GM19372 (cell line): ENCODE measurements around the gene KRTAP10-5.
"Not testable (repeated sequence)": the region's sequence is repeated elsewhere in the genome, so short reads cannot be mapped to it uniquely, and the experiment has no call there.

Experiments used
- ATAC-seq: cut with Tn5 transposase; IDR thresholded peaks from one replicate; pipeline ENCODE4 v1.9.1; 2021; ENCODE audit warnings: mild to moderate bottlenecking, low read depth, moderate library complexity; ENCODE audit not compliant: unreplicated experiment

KRTAP10-5 gene

DNA sequence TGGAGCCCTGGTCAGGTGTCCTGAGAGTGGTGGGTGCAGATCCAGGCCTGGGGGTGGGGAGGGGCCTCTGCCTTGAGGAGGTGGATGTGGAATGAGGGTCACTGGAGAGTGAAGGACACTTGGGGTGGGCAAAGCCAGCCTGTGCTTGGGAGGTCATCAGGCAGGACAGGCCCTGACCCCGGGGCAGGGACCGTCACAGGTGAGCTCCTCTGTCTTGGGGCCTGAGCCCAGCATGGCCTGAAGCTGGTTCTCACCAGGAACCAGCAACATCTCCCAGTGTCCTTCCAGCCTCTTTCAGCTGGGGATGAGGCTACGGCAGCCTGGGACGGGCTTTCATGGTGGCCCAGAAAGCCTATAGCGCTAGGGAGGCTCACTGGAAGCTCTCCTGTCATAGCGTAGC is 28.3 kb downstream of the KRTAP10-5 start:
- no peak for ATAC-seq

GRCh38 chr21:44551340-44551961 is 29.0 kb downstream of the KRTAP10-5 start, which contains the start of gene KRTAP10-2:
KRTAP10-2 (minus strand) TSS chr21:44551505; CDS start chr21:44551458, 47 bp downstream.
- ATAC-seq, result no peak

DNA sequence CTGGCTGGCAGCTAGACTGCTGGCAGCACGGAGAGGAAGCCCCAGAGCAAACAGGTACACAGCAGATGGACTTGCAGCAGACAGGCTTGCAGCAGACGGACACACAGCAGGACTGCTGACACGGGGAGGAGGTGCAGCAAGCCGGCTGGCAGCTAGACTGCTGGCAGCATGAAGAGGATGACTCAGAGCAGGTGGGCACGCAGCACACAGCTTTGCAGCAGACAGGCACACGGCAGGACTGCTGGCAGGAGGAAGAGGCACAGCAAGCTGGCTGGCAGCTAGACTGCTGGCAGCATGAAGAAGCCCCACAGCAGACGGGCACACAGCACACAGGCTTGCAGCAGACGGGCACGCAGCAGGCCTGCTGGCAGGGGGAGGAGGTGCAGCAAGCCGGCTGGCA is 29.6 kb downstream of the KRTAP10-5 start:
- ATAC-seq, result no peak

DNA sequence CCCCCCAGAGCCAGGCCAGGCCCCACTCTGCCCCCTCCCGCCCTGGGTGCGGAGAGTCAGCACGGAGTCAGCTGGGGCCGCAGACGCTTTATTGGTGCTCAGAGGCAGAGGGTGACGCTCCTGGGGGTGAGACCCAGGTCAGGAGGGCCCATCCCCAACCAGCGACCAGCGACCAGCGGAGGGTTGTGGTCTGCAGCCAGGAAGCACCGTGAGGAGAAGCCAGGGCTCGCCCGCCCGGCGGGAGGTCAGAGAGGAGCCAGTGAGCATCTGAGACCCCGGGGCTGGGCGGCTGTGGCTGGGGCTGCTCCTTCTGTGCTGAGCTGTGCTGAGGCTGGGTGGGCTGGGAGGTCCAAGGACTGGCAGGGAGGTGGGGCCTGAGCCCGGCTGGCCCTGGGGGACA is 30.1 kb downstream of the KRTAP10-5 start:
- not testable (repeated sequence) for ATAC-seq

- ATAC-seq, result no peak
Measured at GRCh38 chr21:44549525-44550211, 30.7 kb downstream of the KRTAP10-5 start.

GRCh38 chr21:44548922-44549321 is 31.5 kb downstream of the KRTAP10-5 start:
- no peak for ATAC-seq

DNA sequence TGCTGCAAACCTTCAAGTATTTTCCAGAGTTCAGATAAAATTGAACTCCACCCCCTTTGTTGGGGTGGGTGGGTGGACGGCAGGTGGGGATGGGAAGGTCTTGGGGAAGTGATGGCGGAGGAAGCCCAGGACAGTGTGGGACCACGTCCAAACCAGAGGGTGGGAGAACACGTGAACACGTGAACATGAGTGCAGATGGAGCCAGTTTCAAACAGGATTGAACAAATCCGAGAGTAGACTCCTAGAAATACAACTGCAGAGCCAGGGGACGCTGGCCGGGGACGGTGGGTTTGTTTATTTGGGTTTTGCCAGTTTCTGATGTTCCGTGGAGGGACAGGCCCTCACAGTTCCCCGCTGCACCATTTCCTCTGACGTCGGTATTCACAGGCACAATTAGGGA is 32.0 kb downstream of the KRTAP10-5 start:
- no peak for ATAC-seq

- no peak for ATAC-seq
Measured at GRCh38 chr21:44547656-44548331, 32.6 kb downstream of the KRTAP10-5 start.

- no peak for ATAC-seq
Measured at GRCh38 chr21:44544566-44544965, 35.8 kb downstream of the KRTAP10-5 start.

GRCh38 chr21:44542716-44543115 is 37.7 kb downstream of the KRTAP10-5 start:
- ATAC-seq, result no peak

DNA sequence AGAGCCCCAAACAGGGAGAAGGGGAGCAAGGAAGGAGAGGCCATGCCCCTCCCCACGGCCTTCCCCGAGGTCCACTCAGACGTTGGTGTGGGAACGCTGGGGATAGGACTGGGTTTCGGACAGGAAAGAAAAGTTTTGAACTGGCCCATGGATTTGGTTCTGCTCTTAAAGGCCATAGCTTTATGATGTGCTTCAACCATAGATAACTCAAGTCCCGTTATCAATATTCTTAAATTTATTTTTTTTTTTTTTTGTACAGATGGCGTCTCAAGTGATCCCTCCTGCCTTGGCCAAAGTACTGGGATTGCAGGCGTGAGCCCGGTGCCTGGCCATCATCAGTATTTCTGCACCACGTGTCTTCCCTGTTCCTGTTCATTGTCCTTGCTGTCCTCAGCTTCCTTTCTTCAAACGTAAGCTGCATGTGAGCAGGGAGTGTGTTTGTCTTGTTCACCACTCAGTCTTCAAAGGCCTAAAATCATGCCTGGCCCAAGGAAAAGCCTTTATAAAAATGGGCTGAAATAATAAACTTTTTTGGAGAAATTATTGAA is 39.6 kb downstream of the KRTAP10-5 start:
- ATAC-seq, result no peak

- no peak for ATAC-seq
Measured at GRCh38 chr21:44539991-44540666, 40.3 kb downstream of the KRTAP10-5 start, which contains the start of gene KRTAP10-1. KRTAP10-1 (minus strand) TSS chr21:44540195; CDS start chr21:44540150, 45 bp downstream.

GRCh38 chr21:44539046-44539445 is 41.4 kb downstream of the KRTAP10-5 start:
- ATAC-seq, result no peak

GRCh38 chr21:44537930-44538911 is 42.2 kb downstream of the KRTAP10-5 start:
- no peak for ATAC-seq

DNA sequence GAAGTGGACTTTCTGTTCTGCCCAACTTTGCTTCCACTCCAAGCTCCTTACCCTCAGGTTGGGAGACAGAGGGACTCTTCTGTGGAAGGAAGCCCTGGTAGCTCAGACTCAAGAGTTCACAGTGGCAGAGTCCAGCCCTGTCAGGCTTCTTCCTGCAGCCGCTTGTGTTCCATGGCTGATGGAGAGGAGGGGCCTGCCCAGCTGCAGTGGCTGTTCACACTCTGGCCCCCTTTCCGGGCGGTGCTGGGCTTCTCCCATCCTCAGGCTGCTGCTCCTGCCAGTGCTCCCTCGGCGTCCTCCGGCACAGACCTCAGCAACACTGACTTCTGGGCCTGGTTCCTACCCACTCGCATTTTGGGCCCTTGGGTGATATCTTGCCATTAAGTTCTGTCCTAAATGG is 44.4 kb downstream of the KRTAP10-5 start:
- no peak for ATAC-seq

- no peak for ATAC-seq
Measured at GRCh38 chr21:44534688-44535087, 45.7 kb downstream of the KRTAP10-5 start.

DNA sequence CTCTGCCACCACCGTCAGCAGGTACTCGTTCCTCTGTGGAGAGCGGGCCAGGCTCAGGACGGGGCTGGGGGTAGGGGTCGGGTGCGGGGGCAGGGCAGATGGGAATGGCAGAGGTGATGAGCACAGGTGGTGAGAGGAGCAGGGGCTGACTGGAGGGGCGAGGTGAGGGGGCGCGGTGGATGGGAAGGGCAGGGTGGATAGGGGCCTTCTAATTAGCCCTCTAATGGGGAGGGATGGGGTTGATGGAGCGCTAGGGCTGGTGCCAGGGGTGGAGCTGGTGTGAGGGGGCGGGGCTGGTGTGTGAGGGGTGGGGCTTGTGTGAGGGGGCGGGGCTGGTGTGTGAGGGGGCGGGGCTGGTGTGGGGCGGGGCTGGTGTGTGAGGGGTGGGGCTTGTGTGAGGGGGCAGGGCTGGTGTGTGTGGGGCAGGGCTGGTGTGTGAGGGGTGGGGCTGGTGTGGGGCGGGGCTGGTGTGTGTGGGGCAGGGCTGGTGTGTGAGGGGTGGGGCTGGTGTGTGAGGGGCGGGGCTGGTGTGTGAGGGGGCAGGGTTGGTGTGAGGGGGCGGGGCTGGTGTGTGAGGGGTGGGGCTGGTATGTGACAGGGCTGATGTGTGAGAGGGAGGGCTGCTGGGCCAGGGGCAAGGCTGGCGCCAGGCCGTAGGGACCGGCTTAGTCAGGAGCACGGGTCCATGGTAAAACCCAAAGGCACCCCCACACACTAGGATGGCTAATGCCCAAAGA is 46.3 kb downstream of the KRTAP10-5 start:
- no peak for ATAC-seq

- no peak for ATAC-seq
Measured at GRCh38 chr21:44533121-44533890, 47.1 kb downstream of the KRTAP10-5 start.
